Right lobe of liver (tissue), 4 donors: Measurements from ENCODE around the gene DHX16.

Source experiments
- POLR2A ChIP-seq: fragments of 450-650 bp; IDR thresholded peaks from one replicate; pipeline ENCODE4 v1.6.1; 2017; ENCODE audit warnings: antibody characterized with exemption, mild to moderate bottlenecking
- TF ChIP-seq, protein P1 (sequence below), 4 donors: fragments of 200-600 bp in 3 of 4; fragments of 450-650 bp in 1 of 4; IDR thresholded peaks; one replicate each; pipeline versions ENCODE4 v1.5.1 to v1.8.0; 2016 to 2022; ENCODE audit warnings: antibody characterized with exemption in 4 of 4, mild to moderate bottlenecking in 2 of 4
- donor health status: DM: no; HTN: no; CAD: no.
- donor health status: DM: no; HTN: no; CAD: no.
- donor health status: DM: no; HTN: yes; CAD: no.

DNA sequence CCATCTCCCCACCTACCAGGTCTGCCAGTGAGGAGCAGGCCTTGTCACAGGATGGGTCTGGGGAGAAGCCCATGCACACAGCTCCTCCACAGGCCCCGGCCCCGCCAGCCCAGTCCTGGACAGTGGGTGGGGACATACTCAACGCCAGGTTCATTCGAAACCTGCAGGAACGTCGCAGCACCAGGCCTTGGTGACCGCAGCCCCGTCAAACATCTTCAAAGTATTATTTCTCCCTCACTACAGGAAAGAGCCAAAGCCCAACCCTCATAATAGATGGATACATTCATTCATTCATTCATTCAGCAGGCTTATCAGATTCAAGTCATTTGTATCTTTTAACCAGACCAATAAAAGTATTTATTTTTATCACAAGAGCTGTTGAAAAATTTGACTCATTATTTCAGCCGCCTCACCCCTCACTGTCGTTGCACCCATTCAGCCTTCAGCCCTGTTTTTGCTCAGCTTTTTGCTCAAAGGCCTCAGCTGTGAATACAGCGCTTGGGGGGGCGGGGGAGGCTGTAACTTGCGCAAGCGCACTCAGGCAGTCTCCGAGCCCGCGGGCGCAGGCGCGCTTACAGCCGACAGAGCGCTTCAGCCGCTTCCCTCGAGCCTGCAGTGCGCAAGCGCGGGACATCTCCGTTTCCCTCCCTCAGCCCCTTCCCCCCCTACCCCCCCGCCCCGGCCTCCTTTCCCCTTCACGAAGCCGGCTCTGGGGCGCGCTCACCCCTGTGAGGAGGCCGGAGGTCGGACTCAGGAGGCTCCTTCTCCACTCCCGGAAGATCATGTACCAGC lies 26.2 kb downstream of the DHX16 start, which contains the start of gene C6orf136:
- TF ChIP-seq, protein P1, sequence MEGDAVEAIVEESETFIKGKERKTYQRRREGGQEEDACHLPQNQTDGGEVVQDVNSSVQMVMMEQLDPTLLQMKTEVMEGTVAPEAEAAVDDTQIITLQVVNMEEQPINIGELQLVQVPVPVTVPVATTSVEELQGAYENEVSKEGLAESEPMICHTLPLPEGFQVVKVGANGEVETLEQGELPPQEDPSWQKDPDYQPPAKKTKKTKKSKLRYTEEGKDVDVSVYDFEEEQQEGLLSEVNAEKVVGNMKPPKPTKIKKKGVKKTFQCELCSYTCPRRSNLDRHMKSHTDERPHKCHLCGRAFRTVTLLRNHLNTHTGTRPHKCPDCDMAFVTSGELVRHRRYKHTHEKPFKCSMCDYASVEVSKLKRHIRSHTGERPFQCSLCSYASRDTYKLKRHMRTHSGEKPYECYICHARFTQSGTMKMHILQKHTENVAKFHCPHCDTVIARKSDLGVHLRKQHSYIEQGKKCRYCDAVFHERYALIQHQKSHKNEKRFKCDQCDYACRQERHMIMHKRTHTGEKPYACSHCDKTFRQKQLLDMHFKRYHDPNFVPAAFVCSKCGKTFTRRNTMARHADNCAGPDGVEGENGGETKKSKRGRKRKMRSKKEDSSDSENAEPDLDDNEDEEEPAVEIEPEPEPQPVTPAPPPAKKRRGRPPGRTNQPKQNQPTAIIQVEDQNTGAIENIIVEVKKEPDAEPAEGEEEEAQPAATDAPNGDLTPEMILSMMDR (IDR thresholded peaks at IDR 0.05): no peak
- TF ChIP-seq POLR2A: no peak
